GM08714 (cell line): ENCODE data around the gene COQ8B.

ENCODE experiments used
- H3K4me3 ChIP-seq: fragments of 200-500 bp; sonication (Bioruptor generic); 2 replicates; pipeline ENCODE4 v1.5.1; 2014; ENCODE audit warnings: mild to moderate bottlenecking, low read length, inconsistent platforms
- ZNF274 ChIP-seq: IDR thresholded peaks from 2 replicates; pipeline ENCODE4 v1.6.1; 2012; ENCODE audit warnings: mild to moderate bottlenecking, low read depth, low read length

COQ8B gene

GRCh38 chr19:40685563-40685962 is 31.1 kb downstream of the COQ8B start:
- TF ChIP-seq ZNF274 = no peak
- H3K4me3 ChIP-seq = no peak overlapping the region

- TF ChIP-seq ZNF274 = no peak
Observed at GRCh38 chr19:40685016-40685526, 31.6 kb downstream of the COQ8B start.

GRCh38 chr19:40684280-40684679 is 32.4 kb downstream of the COQ8B start:
- no peak overlapping the region for H3K4me3 ChIP-seq
- no peak for TF ChIP-seq ZNF274

More at GRCh38 chr19:40685016-40685526, 31.6 kb downstream of the COQ8B start:
- no peak overlapping the region for H3K4me3 ChIP-seq

DNA sequence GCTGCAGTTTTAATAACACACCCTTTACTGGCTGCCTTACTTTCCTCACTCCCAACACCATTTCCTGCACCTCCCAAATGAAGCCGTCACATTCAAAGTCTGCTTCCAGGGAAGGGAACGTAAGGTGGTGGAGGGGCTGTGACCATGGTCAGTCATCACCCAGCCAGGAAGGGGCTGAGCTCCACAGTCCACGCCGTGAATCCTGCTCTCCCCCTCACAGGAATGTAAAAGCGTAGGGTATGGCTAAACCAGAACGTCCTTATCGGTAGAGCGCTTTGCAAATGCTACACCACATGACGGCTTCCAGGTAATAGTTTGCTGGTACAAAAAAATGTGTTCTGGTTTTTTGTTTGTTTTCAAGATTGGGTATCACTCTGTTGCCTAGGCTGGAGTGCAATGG is 33.2 kb downstream of the COQ8B start:
- no peak for TF ChIP-seq ZNF274
- no peak overlapping the region for H3K4me3 ChIP-seq

DNA sequence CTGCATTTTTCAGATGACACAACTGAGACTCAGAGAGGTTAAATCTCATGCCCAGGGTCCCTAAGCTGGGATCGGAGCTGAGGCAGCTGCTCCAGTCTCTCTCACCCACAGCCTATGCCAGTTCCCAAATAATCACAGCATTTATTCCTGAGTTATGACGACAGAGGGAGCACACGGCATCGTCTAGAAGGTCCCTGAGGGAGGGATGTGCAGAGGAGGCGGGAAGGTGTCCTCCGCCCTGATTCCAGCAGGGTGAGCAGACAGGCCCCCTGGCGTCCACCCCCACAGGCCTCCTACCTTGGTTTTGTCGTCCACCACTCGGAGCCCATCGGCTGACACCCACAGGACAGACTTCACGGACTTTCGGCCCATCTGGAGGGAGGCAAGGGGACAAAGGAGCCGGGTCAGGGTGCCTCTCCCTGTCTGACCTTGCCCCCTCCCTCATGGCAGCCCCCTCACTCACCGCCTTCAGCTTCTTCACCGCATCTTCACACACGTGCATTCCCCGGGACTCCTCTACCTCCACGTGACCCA is 34.2 kb downstream of the COQ8B start:
- H3K4me3 ChIP-seq = no peak overlapping the region
- TF ChIP-seq ZNF274 = no peak

DNA sequence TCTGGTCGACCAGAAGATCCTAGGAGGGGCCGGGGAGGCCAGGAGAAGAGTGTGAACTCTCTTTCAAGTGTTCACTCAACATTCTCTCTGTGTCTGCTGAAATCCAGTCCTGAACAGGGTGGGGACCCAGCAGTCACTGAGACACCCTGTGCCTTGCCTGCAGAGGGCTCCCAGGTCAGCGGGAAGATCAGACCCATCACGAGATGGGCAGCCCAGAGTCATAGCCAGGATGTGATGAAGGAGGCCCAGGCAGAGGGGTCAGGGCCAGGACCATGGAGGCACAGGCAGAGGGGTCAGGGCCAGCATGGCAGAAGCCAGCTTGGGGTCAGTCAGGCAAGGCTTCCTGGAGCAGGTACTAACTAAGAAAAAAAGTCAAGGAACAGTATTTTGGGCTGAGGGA is 35.6 kb downstream of the COQ8B start:
- H3K4me3 ChIP-seq = no peak overlapping the region
- TF ChIP-seq ZNF274 = no peak

- no peak for TF ChIP-seq ZNF274
- H3K4me3 ChIP-seq = no peak overlapping the region
Observed at GRCh38 chr19:40677156-40677555, 39.5 kb downstream of the COQ8B start.

DNA sequence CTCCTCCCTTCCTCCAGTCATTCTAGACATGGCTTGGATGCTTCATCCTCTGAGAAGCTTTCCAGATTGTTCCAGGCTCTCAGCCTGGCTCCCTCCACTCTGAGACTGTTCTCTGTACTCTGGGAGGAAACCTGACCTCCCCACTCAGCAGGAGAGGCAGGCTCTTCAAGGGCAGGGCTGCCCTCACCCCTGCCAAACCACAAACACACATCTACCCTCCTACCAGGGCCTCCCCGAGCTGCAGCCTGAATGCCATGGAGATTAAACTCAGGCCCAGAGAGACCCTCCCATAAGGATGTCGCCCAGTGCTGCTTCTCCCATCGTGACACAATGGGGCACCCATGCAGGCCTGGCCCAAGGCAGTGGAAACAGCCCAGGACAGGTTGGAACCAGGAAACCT is 42.4 kb downstream of the COQ8B start:
- no peak for TF ChIP-seq ZNF274
- no peak overlapping the region for H3K4me3 ChIP-seq

GRCh38 chr19:40673397-40673796 is 43.3 kb downstream of the COQ8B start:
- H3K4me3 ChIP-seq = no peak overlapping the region
- no peak for TF ChIP-seq ZNF274

DNA sequence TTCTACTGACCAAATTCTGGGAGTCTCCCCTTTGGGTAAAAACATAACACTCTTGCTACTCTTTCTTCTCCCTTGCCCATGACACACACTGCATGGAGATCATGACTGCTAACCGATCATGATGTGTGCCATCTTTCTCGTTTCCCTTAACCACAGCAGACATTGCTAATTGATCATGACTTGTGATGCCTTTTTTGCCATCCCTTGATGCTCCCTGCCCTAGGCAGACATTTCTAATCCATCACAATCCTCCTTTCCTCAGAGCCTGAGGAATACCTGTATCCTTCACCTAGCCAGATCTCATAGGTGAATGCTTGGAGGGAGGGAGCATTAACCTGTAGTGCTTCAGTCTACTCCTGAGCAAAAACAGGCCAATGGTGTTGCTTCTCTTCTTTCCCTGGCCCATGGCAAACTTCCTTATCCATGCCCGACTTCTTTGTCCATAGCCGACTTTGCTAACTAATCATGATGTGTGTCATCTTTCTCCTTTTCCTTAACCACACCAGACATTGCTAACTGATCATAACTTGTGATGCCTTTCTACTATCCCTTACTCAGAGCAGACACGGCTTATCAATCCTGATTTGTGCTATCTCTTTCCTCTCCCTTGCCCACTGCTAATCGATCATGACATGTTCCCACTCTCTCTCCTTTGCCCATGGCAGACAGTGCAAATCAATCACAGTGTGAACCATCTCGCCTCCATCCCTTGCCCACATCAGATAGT is 44.0 kb downstream of the COQ8B start:
- H3K4me3 ChIP-seq = no peak overlapping the region
- no peak for TF ChIP-seq ZNF274

DNA sequence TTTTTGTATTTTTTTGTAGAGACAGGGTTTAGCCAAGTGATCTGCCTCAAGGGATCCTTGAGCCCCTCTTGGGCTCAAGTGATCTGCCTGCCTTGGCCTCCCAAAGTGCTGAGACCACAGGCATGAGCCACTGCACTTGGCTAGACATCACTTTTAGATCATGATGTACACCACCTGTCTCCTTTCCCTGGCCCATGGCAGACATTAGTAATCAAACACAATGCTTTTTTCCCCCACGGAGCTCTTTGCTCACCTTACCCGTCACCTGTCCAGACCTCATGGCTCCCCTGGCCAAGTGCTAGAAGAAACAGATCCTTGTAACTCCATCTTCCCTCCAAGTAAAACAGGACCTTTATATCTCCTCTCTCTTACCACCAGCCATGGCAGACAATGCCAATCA is 44.6 kb downstream of the COQ8B start:
- no peak overlapping the region for H3K4me3 ChIP-seq
- no peak for TF ChIP-seq ZNF274

GRCh38 chr19:40671404-40671803 is 45.3 kb downstream of the COQ8B start:
- TF ChIP-seq ZNF274 = no peak

DNA sequence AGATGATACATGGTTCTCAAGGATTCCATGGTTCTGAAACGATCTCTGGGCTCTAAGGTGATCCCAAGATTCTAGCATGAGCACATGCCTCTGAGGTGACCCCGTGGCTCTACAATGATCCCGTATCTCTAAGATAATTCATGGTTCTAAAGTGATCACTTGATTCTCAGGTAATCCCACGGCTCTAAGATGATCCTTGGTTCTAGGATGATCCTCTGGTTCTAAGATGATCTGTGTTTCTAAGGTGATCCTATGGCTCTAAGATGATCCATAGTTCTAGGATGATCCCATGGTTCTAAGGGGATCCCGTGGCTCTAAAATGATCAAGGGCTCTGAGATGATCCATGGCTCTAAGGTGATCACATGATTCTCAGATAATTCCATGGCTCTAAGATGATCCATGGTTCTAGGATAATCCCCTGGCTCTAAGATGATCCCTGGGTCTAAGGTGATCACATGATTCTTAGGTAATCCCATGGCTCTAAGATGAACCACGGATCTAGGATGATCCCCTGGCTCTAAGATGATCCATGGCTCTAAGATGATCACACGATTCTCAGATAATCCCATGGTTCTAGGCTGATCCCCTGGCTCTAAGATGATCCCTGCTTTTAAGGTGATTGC is 47.6 kb downstream of the COQ8B start:
- no peak overlapping the region for H3K4me3 ChIP-seq
- no peak for TF ChIP-seq ZNF274

More at GRCh38 chr19:40671404-40671803, 45.3 kb downstream of the COQ8B start:
- no peak overlapping the region for H3K4me3 ChIP-seq

DNA sequence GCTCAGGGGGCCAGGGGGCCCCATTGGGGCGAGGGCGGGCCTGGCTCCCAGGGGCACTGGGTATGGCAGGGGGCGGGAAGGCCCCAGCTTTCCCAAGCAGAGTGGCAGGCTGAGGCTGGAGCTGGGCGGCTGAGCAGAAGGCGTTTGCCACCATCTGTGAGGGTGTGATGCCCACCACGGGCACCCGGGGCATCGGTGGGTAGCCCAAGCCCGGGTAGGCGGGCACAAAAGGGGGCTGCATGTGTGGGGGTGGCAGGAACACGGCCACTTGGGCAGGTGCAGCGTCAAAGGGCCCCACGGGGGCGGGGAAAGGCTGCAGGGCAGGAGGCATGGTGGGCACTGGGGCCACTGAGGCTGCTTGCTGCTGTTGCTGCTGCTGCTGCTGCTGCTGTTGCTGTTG is 49.1 kb downstream of the COQ8B start:
- TF ChIP-seq ZNF274 = no peak
- no peak overlapping the region for H3K4me3 ChIP-seq

DNA sequence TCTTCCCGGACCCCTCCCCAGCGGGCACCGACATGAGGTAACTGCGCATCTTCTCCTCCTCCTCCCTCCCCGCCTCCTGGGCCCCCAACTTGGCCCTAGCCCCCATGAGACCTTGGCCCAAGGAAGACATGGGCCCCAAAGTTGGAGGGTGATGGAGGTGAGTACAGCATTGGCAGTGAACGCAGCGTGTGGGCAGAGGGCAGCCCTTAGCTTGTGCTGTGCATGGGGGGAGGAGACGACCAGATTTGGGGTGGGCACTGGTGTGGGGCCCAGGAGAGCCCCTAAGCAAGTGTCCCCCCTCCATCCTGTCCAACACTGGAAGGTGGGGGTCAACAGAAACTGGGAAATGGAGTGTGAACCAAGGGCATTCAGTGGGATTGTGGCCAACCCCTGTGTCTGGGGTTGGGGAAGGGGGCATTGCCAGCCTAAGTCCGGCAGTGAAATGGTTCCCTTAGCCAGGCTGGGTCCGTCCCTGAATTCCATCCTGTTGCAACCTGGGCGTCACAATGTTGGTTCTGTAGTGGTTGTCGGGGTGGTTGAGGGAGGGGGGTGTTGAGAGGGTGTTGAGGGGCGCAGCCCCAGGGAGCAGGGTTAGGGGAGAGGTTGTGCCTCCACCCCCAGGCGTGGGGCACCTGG is 49.8 kb downstream of the COQ8B start:
- no peak for TF ChIP-seq ZNF274
- H3K4me3 ChIP-seq = no peak overlapping the region
